Keratinocyte (primary cell): ENCODE measurements around the gene BCO1. TPM values are rescaled to one million over a fixed set of nuclear protein-coding genes. Genes with fewer than 3 reads are reported as not detected.
A peak's percentile ranks its signal among the peaks of the same experiment; 100 is the strongest.

Source experiments
- DNase-seq: peaks from one replicate; pipeline ENCODE4 v3.0.0-alpha.2; 2011; ENCODE audit warnings: low read depth, missing footprints, low spot score
- FAIRE-seq: peaks from 2 replicates; lab custom pipeline; 2011; peaks lifted over from hg19 to GRCh38; lab: Jason Lieb, UNC
- H2AFZ ChIP-seq: 2 replicates; pipeline ENCODE4 v1.6.0; 2012; ENCODE audit warnings: low read length, control low read depth, inconsistent platforms; ENCODE audit not compliant: control insufficient read depth
- H3K27ac ChIP-seq: 2 replicates; pipeline ENCODE4 v1.5.1; 2011; ENCODE audit warnings: low read length; ENCODE audit not compliant: control insufficient read depth, insufficient read depth
- H3K27me3 ChIP-seq: 3 replicates; pipeline ENCODE4 v1.6.0; 2011; ENCODE audit warnings: low read length; ENCODE audit not compliant: control insufficient read depth, insufficient read depth; ENCODE audit errors: extremely low read depth
- H3K36me3 ChIP-seq, 2 experiments: 2 replicates in 1 of 2; 3 replicates in 1 of 2; pipeline ENCODE4 v1.5.1; 2011; ENCODE audit warnings: low read length in 2 of 2, mild to moderate bottlenecking in 1 of 2; ENCODE audit not compliant: control insufficient read depth in 2 of 2, insufficient read depth in 2 of 2; ENCODE audit errors: extremely low read depth in 1 of 2
- H3K4me1 ChIP-seq: 3 replicates; pipeline ENCODE4 v1.5.1; 2011; ENCODE audit warnings: low read length; ENCODE audit not compliant: control insufficient read depth, insufficient read depth; ENCODE audit errors: extremely low read depth
- H3K4me2 ChIP-seq: 3 replicates; pipeline ENCODE4 v1.6.0; 2011; ENCODE audit warnings: low read depth, low read length; ENCODE audit not compliant: control insufficient read depth, insufficient read depth; ENCODE audit errors: extremely low read depth
- H3K4me3 ChIP-seq, 3 experiments: fragments of 200-600 bp in 1 of 3; sonication (generic) in 1 of 3; 2 replicates in 2 of 3; 3 replicates in 1 of 3; pipeline ENCODE4 v1.5.1; 2011 to 2016; ENCODE audit warnings: low read length in 3 of 3, mild to moderate bottlenecking in 3 of 3, control low read depth in 2 of 3, inconsistent platforms in 1 of 3, low read depth in 1 of 3, mixed read lengths in 1 of 3, mixed run types in 1 of 3, moderate library complexity in 1 of 3; ENCODE audit not compliant: control insufficient read depth in 2 of 3, insufficient read depth in 2 of 3; ENCODE audit errors: extremely low read depth in 1 of 3
- H3K79me2 ChIP-seq: 2 replicates; pipeline ENCODE4 v1.6.0; 2012; ENCODE audit warnings: low read length; ENCODE audit not compliant: control insufficient read depth, insufficient read depth
- H3K9ac ChIP-seq: 3 replicates; pipeline ENCODE4 v1.6.0; 2011; ENCODE audit warnings: low read length; ENCODE audit not compliant: control insufficient read depth, insufficient read depth; ENCODE audit errors: extremely low read depth
- H3K9me1 ChIP-seq: 3 replicates; pipeline ENCODE4 v1.6.0; 2011; ENCODE audit warnings: low read length; ENCODE audit not compliant: control insufficient read depth, insufficient read depth; ENCODE audit errors: extremely low read depth
- H3K9me3 ChIP-seq: 2 replicates; pipeline ENCODE4 v1.5.1; 2012; ENCODE audit warnings: low read depth, low read length; ENCODE audit not compliant: control insufficient read depth
- H4K20me1 ChIP-seq: 3 replicates; pipeline ENCODE4 v1.6.0; 2011; ENCODE audit warnings: low read length; ENCODE audit not compliant: control insufficient read depth, insufficient read depth; ENCODE audit errors: extremely low read depth
- EZH2 ChIP-seq: IDR thresholded peaks from one replicate; pipeline ENCODE4 v1.6.1; 2012; ENCODE audit warnings: inconsistent platforms, mild to moderate bottlenecking, low read length, moderate library complexity
- dilution Hi-C: fragments of 300-500 bp; cut with MboI; formaldehyde crosslinking; loops from one replicate; pipeline ENCODE4 v1.7.0; 2020; ENCODE audit warnings: low sequenced_read_pairs; ENCODE audit not compliant: extremely low pct_ligation_motif_present
- polyA plus RNA-seq, 5 experiments: library from polyadenylated mRNA; depleted of rRNA in 3 of 5; stranded (reverse) in 3 of 5; stranded (forward) in 1 of 5; unstranded in 1 of 5; fragments of >200 nt; gene quantifications; 1 replicate in 1 of 5; 2 replicates in 3 of 5; 3 replicates in 1 of 5; pipeline versions ENCODE4 v1.2.1 to v1.2.3, GENCODE V29; 2011 to 2012; ENCODE audit warnings: missing spikeins in 2 of 5, low read depth in 1 of 5, low replicate concordance in 1 of 5
- TF ChIP-seq, protein P1 (sequence below), 3 experiments: IDR thresholded peaks in 1 of 3; conservative IDR thresholded peaks in 1 of 3; optimal IDR thresholded peaks in 1 of 3; 2 replicates in 2 of 3; 3 replicates in 1 of 3; pipeline versions ENCODE3 to v1.5.1; 2011; ENCODE audit warnings: low read length in 3 of 3, mild to moderate bottlenecking in 3 of 3, moderate library complexity in 2 of 3, control low read depth in 1 of 3, inconsistent platforms in 1 of 3; ENCODE audit not compliant: insufficient read depth in 2 of 3; ENCODE audit errors: extremely low read depth in 1 of 3

The BCO1 gene
- polyA plus RNA-seq, 1 donor (not counting 4 experiments of a cell fraction or from before 2014, with no cell fraction given), result 0.07 TPM

DNA sequence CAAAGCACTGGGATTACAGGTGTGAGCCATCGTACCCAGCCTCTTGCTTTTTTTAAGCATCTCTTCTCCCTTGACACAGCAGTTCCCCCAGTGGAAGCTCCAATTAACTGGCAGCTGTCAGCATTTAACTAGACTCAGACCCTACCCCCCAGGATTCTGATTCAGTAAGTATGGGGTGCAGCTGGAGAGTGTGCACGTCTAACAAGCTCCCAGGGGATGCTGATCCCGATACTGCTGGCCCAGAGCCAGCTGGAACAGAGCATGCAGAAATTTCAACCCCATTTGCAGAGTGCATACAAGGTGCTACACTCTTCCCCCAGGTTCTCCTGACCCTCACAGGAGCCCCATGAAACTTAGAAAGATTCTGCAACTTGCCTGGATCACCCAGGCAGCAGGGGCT, 27.7 kb upstream of the BCO1 start:
- Histone ChIP-seq H2AFZ (no peak overlapping the region), H3K9me3 (no peaks in the 10 kb centered on the region), H3K9me1 (no peaks in the 10 kb centered on the region), H3K4me2 (no peak overlapping the region), H3K27me3 (peaks cover 20% of the 10 kb centered on the region), H3K27ac (no peak overlapping the region), H4K20me1 (no peaks in the 10 kb centered on the region), H3K9ac (no peak overlapping the region), H3K79me2 (no peaks in the 10 kb centered on the region), H3K4me3 (no peak overlapping the region), H3K4me1 (no peaks in the 10 kb centered on the region), H3K36me3 (no peaks in the 10 kb centered on the region)
- dilution Hi-C loops, result no loop called here
- TF ChIP-seq, protein P1, sequence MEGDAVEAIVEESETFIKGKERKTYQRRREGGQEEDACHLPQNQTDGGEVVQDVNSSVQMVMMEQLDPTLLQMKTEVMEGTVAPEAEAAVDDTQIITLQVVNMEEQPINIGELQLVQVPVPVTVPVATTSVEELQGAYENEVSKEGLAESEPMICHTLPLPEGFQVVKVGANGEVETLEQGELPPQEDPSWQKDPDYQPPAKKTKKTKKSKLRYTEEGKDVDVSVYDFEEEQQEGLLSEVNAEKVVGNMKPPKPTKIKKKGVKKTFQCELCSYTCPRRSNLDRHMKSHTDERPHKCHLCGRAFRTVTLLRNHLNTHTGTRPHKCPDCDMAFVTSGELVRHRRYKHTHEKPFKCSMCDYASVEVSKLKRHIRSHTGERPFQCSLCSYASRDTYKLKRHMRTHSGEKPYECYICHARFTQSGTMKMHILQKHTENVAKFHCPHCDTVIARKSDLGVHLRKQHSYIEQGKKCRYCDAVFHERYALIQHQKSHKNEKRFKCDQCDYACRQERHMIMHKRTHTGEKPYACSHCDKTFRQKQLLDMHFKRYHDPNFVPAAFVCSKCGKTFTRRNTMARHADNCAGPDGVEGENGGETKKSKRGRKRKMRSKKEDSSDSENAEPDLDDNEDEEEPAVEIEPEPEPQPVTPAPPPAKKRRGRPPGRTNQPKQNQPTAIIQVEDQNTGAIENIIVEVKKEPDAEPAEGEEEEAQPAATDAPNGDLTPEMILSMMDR (optimal IDR thresholded peaks at IDR 0.05 in 1 of 3, IDR thresholded peaks at IDR 0.05 in 1 of 3, conservative IDR thresholded peaks at IDR 0.05 in 1 of 3; ENCODE audit: extremely low read depth in 1 of 3, insufficient read depth in 2 of 3, low read length in 3 of 3), result no peak
- TF ChIP-seq EZH2, result no peak
- FAIRE-seq (no peak), DNase-seq (no peak)

DNA sequence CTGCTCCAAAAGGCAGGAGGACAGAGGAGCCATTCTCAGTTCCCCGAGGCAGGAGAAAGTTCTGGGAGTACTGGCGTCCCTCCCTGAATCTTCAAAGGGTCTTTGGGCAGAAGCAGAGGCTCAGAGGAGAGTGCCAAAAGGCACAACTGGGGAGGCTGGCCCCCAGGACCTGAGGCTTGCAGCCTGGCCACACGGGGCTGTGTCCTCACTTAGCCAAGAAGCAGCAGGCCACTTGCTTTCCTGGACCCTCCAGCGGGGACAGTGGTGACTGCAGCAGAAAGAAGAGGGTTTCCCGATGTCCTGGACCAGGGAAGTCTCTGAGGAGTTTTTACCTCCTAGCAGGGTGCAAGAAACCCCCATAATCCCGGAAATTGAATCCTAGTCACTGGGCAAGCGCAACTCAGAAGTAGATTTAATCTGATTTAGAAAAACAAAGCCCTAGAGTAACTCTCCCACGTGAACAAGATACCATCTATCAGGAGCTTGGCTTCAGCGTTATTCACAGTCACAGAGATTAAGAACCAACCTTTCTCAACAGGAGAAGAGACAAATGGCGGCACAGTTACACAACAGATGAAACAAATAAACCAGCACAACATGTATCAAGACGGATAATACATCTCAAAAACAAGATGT, 25.5 kb upstream of the BCO1 start:
- dilution Hi-C loops, result no loop called here
- no peak for FAIRE-seq

More for the DNA sequence above, 25.5 kb upstream of the BCO1 start:
- H3K9me3 ChIP-seq, result no peaks in the 10 kb centered on the region
- no peaks in the 10 kb centered on the region for H3K4me1 ChIP-seq
- no peak for DNase-seq
- H3K36me3 ChIP-seq, result no peaks in the 10 kb centered on the region
- no peak overlapping the region for H3K4me3 ChIP-seq
- H3K9me1 ChIP-seq, result no peaks in the 10 kb centered on the region
- H3K27me3 ChIP-seq, result peaks cover 14% of the 10 kb centered on the region
- peak overlapping the region; percentile 9 for H2AFZ ChIP-seq
- H3K79me2 ChIP-seq, result no peaks in the 10 kb centered on the region
- no peak overlapping the region for H3K27ac ChIP-seq
- H3K4me2 ChIP-seq, result no peak overlapping the region
- TF ChIP-seq, protein P1 (optimal IDR thresholded peaks at IDR 0.05 in 1 of 3, IDR thresholded peaks at IDR 0.05 in 1 of 3, conservative IDR thresholded peaks at IDR 0.05 in 1 of 3; ENCODE audit: extremely low read depth in 1 of 3, insufficient read depth in 2 of 3, low read length in 3 of 3), result no peak
- no peak for TF ChIP-seq EZH2
- no peaks in the 10 kb centered on the region for H4K20me1 ChIP-seq
- no peak overlapping the region for H3K9ac ChIP-seq
